Measurements from ENCODE around the gene CWC15.

DNA sequence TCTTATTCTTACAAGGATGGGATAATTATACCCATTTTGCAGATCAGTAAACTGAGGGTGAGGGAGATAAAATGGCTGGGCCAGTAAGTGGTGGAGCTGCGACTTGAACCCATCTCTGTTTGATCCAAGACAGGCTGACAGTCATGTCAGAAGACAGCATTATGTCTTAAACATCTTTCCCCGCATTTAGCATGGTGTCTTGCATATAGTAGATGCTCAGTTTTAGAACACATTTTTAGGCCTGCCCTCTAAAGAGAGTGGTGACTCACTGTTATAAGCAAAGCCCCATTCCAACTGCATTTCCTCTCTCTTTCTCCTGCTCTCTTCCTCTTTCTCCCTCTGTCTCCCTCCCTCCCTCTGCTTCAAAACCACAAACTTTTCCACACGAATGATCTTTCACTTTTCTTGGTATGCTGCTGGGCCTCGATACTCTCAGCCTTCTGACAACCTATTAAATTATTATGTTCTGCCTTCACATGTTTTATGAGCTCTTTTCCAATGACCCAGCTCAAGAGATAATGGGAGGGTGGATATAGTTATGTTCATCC is 25.2 kb downstream of the CWC15 start:
- TF ChIP-seq, protein P1, sequence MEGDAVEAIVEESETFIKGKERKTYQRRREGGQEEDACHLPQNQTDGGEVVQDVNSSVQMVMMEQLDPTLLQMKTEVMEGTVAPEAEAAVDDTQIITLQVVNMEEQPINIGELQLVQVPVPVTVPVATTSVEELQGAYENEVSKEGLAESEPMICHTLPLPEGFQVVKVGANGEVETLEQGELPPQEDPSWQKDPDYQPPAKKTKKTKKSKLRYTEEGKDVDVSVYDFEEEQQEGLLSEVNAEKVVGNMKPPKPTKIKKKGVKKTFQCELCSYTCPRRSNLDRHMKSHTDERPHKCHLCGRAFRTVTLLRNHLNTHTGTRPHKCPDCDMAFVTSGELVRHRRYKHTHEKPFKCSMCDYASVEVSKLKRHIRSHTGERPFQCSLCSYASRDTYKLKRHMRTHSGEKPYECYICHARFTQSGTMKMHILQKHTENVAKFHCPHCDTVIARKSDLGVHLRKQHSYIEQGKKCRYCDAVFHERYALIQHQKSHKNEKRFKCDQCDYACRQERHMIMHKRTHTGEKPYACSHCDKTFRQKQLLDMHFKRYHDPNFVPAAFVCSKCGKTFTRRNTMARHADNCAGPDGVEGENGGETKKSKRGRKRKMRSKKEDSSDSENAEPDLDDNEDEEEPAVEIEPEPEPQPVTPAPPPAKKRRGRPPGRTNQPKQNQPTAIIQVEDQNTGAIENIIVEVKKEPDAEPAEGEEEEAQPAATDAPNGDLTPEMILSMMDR (IDR thresholded peaks at IDR 0.05), result no peak
- no peak for TF ChIP-seq POLR2A (IDR thresholded peaks at IDR 0.05)
- TF ChIP-seq POLR2AphosphoS5 (IDR thresholded peaks at IDR 0.05), result no peak
